Neural cell (in vitro differentiated cells): ENCODE results near the gene PPFIBP1. TPM values are rescaled to one million over a fixed set of nuclear protein-coding genes. Genes with fewer than 3 reads are reported as not detected.

ENCODE experiments used
- H2AFZ ChIP-seq: fragments of 200-600, 300-800 bp; sonication (generic), shearing (Covaris generic); 2 replicates; pipeline ENCODE4 v1.6.0; 2014; ENCODE audit warnings: low read depth, mild to moderate bottlenecking, antibody characterized with exemption, low read length, moderate library complexity
- H3F3A ChIP-seq: fragments of 200-600 bp; shearing (Covaris generic); 2 replicates; pipeline ENCODE4 v1.6.1; 2016; ENCODE audit warnings: mild to moderate bottlenecking, moderate library complexity, mixed read lengths, antibody characterized with exemption, low read length; ENCODE audit not compliant: insufficient read depth, poor library complexity, severe bottlenecking
- H3K27ac ChIP-seq: fragments of 200-600, 300-800 bp; sonication (generic), shearing (Covaris generic); 2 replicates; pipeline ENCODE4 v1.5.1; 2014; ENCODE audit warnings: mild to moderate bottlenecking, low read length, moderate library complexity
- H3K27me3 ChIP-seq: fragments of 300-800, 200-600 bp; sonication (generic), shearing (Covaris generic); 2 replicates; pipeline ENCODE4 v1.6.0; 2014; ENCODE audit warnings: mild to moderate bottlenecking, low read depth, low read length, moderate library complexity; ENCODE audit not compliant: insufficient read depth
- H3K36me3 ChIP-seq: fragments of 300-800, 200-600 bp; sonication (generic), shearing (Covaris generic); 2 replicates; pipeline ENCODE4 v1.5.1; 2014; ENCODE audit warnings: mild to moderate bottlenecking, antibody characterized with exemption, low read length, moderate library complexity; ENCODE audit not compliant: insufficient read depth
- H3K4me2 ChIP-seq: fragments of 300-800, 200-600 bp; sonication (generic), shearing (Covaris generic); 2 replicates; pipeline ENCODE4 v1.6.0; 2014; ENCODE audit warnings: mild to moderate bottlenecking, low read length
- H3K4me3 ChIP-seq: fragments of 300-800, 200-600 bp; sonication (generic), shearing (Covaris generic); 2 replicates; pipeline ENCODE4 v1.5.1; 2014; ENCODE audit warnings: mild to moderate bottlenecking, low read length, moderate library complexity
- H3K79me2 ChIP-seq: fragments of 200-600 bp; shearing (Covaris generic); replicated peaks from 2 replicates; pipeline ENCODE4 v1.6.0; 2014; ENCODE audit warnings: mild to moderate bottlenecking, low read length, moderate library complexity; ENCODE audit not compliant: insufficient read depth
- H3K9ac ChIP-seq: fragments of 300-800, 200-600 bp; sonication (generic), shearing (Covaris generic); 2 replicates; pipeline ENCODE4 v1.6.1; 2016; ENCODE audit warnings: mild to moderate bottlenecking, low read length, mixed read lengths
- H3K9me2 ChIP-seq: fragments of 200-600 bp; shearing (Covaris generic); 2 replicates; pipeline ENCODE4 v1.6.1; 2016; ENCODE audit warnings: mild to moderate bottlenecking, low read length, mixed read lengths; ENCODE audit not compliant: insufficient read depth
- H3K9me3 ChIP-seq: fragments of 200-600, 300-800 bp; sonication (generic), shearing (Covaris generic); 2 replicates; pipeline ENCODE4 v1.6.1; 2016; ENCODE audit warnings: mild to moderate bottlenecking, mixed run types, low read length, moderate library complexity, mixed read lengths
- H4K20me1 ChIP-seq: fragments of 200-600 bp; shearing (Covaris generic); 2 replicates; pipeline ENCODE4 v1.6.1; 2016; ENCODE audit warnings: mild to moderate bottlenecking, mixed run types; ENCODE audit not compliant: insufficient read depth
- CTCF ChIP-seq: fragments of 450-650 bp; IDR thresholded peaks from 2 replicates; pipeline ENCODE4 v1.5.1; 2014; ENCODE audit warnings: antibody characterized with exemption, mild to moderate bottlenecking, moderate library complexity; ENCODE audit not compliant: poor library complexity, severe bottlenecking
- EP300 ChIP-seq: fragments of 450-650 bp; conservative IDR thresholded peaks from 2 replicates; pipeline ENCODE4 v1.6.1; 2014; ENCODE audit warnings: antibody characterized with exemption, mild to moderate bottlenecking, moderate library complexity; ENCODE audit not compliant: poor library complexity, severe bottlenecking
- EZH2 ChIP-seq: fragments of 200-600, 300-800 bp; shearing (Covaris generic), sonication (generic); IDR thresholded peaks from 2 replicates; pipeline ENCODE4 v1.6.1; 2014; ENCODE audit warnings: antibody characterized with exemption, low read length, borderline replicate concordance, mild to moderate bottlenecking; ENCODE audit not compliant: insufficient read depth, poor library complexity, severe bottlenecking
- MXI1 ChIP-seq: fragments of 450-650 bp; conservative IDR thresholded peaks from 2 replicates; pipeline ENCODE4 v1.6.1; 2014; ENCODE audit warnings: antibody characterized with exemption, mild to moderate bottlenecking; ENCODE audit not compliant: poor library complexity, severe bottlenecking
- POLR2AphosphoS5 ChIP-seq: IDR thresholded peaks from 2 replicates; pipeline ENCODE4 v1.6.1; 2012
- RAD21 ChIP-seq: fragments of 450-650 bp; conservative IDR thresholded peaks from 2 replicates; pipeline ENCODE4 v1.6.1; 2014; ENCODE audit warnings: antibody characterized with exemption, mild to moderate bottlenecking, moderate library complexity
- REST ChIP-seq: IDR thresholded peaks from 2 replicates; pipeline ENCODE4 v1.6.1; 2012; ENCODE audit warnings: borderline replicate concordance
- SMC3 ChIP-seq: fragments of 450-650 bp; conservative IDR thresholded peaks from 2 replicates; pipeline ENCODE4 v1.6.1; 2014; ENCODE audit warnings: antibody characterized with exemption, mild to moderate bottlenecking, moderate library complexity; ENCODE audit not compliant: poor library complexity
- TAF1 ChIP-seq: IDR thresholded peaks from 2 replicates; pipeline ENCODE4 v1.6.1; 2012; ENCODE audit warnings: low read depth
- polyA plus RNA-seq: library from polyadenylated mRNA; depleted of rRNA; stranded (reverse); fragments of >200 nt; gene quantifications from 2 replicates; pipeline ENCODE4 v1.2.3, GENCODE V29; 2014

Gene PPFIBP1
- polyA plus RNA-seq, 1 donor from 2014 or later: 30.2 TPM

DNA sequence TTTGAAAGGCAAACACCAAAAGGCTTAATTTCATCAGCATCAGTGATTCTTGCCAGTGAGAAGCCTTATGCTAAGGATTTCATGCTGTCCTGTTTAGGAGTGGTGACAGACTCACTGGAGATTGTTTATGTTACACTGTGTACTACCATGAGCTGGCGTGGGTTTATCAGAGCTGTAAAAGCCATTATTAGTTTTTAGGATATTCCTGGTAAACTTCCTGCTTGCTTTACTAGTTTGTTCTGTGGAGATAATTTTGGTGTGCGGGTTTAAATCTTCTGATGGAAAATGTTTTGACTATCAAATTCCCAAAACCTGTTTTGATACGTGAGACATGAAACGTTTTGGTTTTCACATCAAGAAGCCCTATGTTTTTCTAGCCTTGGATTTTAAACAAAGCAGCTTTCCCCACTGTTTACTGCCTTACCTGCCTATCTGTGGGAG lies 15.2 kb downstream of the PPFIBP1 start:
- Histone ChIP-seq H3K4me3 (no peak overlapping the region), H3K9ac (no peak overlapping the region), H3K4me2 (no peak overlapping the region), H3K79me2 (no peaks in the 10 kb centered on the region), H3K27me3 (no peaks in the 10 kb centered on the region), H3F3A (no peaks in the 10 kb centered on the region), H4K20me1 (no peaks in the 10 kb centered on the region), H3K9me2 (no peaks in the 10 kb centered on the region), H3K27ac (no peak overlapping the region), H2AFZ (no peak overlapping the region), H3K9me3 (no peaks in the 10 kb centered on the region), H3K36me3 (no peaks in the 10 kb centered on the region)
- TF ChIP-seq EP300 (no peak), SMC3 (no peak), RAD21 (no peak), MXI1 (no peak), REST (no peak), CTCF (no peak), TAF1 (no peak)

- no peak overlapping the region for H3K9ac ChIP-seq
- H3F3A ChIP-seq: no peaks in the 10 kb centered on the region
- H3K9me2 ChIP-seq: no peaks in the 10 kb centered on the region
- no peaks in the 10 kb centered on the region for H3K9me3 ChIP-seq
- no peaks in the 10 kb centered on the region for H3K27me3 ChIP-seq
- no peaks in the 10 kb centered on the region for H3K79me2 ChIP-seq
- no peaks in the 10 kb centered on the region for H3K36me3 ChIP-seq
- TF ChIP-seq CTCF: no peak
- no peak for TF ChIP-seq EZH2
- no peak for TF ChIP-seq SMC3
- no peak for TF ChIP-seq REST
- TF ChIP-seq POLR2AphosphoS5: no peak
- no peak for TF ChIP-seq TAF1
- no peak for TF ChIP-seq MXI1
- TF ChIP-seq RAD21: no peak
- no peak for TF ChIP-seq EP300
- no peak overlapping the region for H3K4me2 ChIP-seq
- H2AFZ ChIP-seq: no peak overlapping the region
- H4K20me1 ChIP-seq: no peaks in the 10 kb centered on the region
- H3K27ac ChIP-seq: no peak overlapping the region
- H3K4me3 ChIP-seq: no peak overlapping the region
These were observed 17.2 kb downstream of the PPFIBP1 start for GRCh38 chr12:27541031-27541719.
